Measurements from ENCODE around the gene UHMK1.

The UHMK1 gene

DNA sequence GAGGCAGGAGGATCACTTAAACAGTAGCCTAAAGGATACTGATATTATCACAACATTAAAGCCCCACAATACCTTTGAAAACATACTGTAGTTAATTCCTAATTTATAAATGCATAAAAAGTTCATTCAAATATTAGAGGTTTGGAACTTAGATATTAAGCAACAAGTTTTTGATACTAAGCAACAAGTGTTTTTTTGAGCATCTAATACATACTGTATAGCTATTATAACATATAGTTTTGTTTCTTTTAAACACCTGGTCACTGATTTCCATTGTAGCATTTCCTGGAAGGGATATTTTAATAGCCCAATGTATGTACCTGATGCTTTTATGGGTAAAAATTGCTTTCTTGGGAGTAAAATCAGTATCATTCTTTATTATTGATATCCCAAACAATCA is 4.5 kb downstream of the UHMK1 start:
- TF ChIP-seq, protein P1, sequence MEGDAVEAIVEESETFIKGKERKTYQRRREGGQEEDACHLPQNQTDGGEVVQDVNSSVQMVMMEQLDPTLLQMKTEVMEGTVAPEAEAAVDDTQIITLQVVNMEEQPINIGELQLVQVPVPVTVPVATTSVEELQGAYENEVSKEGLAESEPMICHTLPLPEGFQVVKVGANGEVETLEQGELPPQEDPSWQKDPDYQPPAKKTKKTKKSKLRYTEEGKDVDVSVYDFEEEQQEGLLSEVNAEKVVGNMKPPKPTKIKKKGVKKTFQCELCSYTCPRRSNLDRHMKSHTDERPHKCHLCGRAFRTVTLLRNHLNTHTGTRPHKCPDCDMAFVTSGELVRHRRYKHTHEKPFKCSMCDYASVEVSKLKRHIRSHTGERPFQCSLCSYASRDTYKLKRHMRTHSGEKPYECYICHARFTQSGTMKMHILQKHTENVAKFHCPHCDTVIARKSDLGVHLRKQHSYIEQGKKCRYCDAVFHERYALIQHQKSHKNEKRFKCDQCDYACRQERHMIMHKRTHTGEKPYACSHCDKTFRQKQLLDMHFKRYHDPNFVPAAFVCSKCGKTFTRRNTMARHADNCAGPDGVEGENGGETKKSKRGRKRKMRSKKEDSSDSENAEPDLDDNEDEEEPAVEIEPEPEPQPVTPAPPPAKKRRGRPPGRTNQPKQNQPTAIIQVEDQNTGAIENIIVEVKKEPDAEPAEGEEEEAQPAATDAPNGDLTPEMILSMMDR (IDR thresholded peaks at IDR 0.05; ENCODE audit: low read depth, low read length): no peak
- Histone ChIP-seq H3K36me3 (peaks cover 61% of the 10 kb centered on the region), H3K4me3 (ENCODE audit: low read depth, low read length) (no peak overlapping the region), H3K4me1 (no peaks in the 10 kb centered on the region), H3K9me3 (no peaks in the 10 kb centered on the region), H3K27me3 (no peaks in the 10 kb centered on the region)
- no peak for DNase-seq

DNA sequence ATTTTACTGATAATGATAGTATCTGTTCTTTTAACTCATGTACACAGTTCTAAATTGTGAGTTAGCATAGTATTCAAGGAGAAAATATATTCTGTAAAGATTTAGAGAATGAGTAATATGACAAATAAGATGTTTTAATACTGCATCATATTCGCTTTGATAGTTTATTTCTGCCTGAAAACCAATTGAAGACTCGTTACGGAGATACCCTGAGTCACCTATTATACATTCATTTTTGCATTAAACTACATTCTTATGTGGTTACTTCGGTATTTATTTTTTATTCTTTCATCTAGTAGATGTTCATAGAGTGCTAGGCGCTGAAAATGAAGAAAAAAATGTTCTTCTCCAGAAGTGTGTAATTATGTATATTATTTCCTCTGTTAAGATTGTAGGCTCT is 5.3 kb downstream of the UHMK1 start:
- DNase-seq: no peak
- H3K4me1 ChIP-seq: no peaks in the 10 kb centered on the region
- peaks cover 60% of the 10 kb centered on the region for H3K36me3 ChIP-seq
- no peaks in the 10 kb centered on the region for H3K27me3 ChIP-seq
- TF ChIP-seq, protein P1 (IDR thresholded peaks at IDR 0.05; ENCODE audit: low read depth, low read length): no peak
- no peaks in the 10 kb centered on the region for H3K9me3 ChIP-seq
- H3K4me3 ChIP-seq (ENCODE audit: low read depth, low read length): no peak overlapping the region

DNA sequence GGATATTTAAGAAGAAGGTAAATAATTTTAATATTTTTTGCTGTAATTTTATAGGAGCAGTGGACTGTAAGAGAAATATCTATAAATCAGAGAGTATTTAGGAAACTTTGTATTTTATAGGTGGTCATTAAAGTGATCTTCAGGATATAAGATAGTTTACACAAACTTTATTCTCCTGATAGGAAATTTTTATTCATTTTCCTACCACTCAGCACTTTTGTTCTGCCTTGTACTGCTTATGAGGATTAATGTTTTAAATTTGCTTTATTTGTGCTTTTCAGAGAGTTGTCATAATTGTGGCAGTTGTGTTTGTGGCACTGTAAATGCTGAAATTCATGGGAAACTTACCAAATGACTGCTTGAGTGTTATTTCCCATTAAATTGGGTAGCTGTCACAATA is 29.7 kb downstream of the UHMK1 start:
- DNase-seq: no peak
- TF ChIP-seq, protein P1 (IDR thresholded peaks at IDR 0.05; ENCODE audit: low read depth, low read length): no peak
- Histone ChIP-seq H3K36me3 (peaks cover 15% of the 10 kb centered on the region), H3K4me1 (no peaks in the 10 kb centered on the region), H3K4me3 (ENCODE audit: low read depth, low read length) (no peak overlapping the region), H3K9me3 (no peaks in the 10 kb centered on the region), H3K27me3 (no peaks in the 10 kb centered on the region)

DNA sequence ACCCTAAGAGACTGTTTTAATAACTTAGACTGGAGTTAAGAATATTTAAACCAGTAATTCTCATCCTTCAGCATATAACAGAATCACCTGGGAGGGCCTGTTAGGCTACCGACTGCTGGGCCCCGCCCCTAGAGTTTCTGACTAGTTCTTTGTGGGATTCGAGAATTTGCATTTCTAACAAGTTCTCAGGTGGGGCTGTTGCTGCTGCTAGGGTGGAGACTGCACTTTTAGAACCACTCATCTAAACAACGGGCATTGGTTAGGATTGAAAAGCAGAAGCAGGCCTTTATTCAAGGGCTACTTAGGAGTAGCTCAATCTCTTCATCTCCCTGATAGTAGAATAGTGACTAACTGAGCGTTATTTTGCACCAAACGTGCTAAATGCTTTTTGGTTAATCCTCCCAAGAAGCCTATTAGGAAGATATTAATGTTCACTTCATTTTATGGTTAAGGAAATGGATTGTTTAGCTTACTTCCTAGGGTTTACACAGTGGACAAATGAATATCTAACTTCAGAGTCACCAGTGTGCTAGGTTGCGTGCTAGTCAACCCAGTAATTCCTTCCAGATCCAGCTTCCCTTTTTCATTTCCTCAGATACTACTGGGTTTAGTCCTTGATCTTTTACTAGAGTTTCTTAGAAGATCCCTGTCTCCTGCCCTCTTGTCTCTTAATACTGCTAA is 32.8 kb downstream of the UHMK1 start:
- TF ChIP-seq, protein P1 (IDR thresholded peaks at IDR 0.05; ENCODE audit: low read depth, low read length): no peak
- H3K36me3 ChIP-seq: peaks cover 3% of the 10 kb centered on the region; the same call in 1 of the 2 replicates
- no peak overlapping the region for H3K4me3 ChIP-seq (ENCODE audit: low read depth, low read length)
- no peaks in the 10 kb centered on the region for H3K9me3 ChIP-seq
- H3K4me1 ChIP-seq: no peaks in the 10 kb centered on the region
- H3K27me3 ChIP-seq: no peaks in the 10 kb centered on the region
- DNase-seq: no peak

DNA sequence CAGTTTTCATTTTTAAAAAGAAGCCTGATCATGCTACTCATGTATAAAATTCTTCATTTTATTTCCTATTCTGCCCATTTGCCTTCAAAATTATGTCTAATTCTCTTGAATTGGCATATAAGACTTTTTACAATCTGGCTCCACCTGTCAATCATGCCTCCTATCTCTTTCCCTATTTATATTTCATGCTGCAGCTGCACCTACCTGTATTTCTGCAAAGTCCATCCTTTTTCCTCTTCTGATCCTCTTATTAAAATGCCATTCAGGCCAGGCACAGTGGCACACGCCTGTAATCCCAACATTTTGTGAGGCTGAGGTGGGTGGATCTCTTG is 33.3 kb downstream of the UHMK1 start:
- H3K4me1 ChIP-seq: no peaks in the 10 kb centered on the region
- H3K27me3 ChIP-seq: no peaks in the 10 kb centered on the region
- no peaks in the 10 kb centered on the region for H3K9me3 ChIP-seq
- TF ChIP-seq, protein P1 (IDR thresholded peaks at IDR 0.05; ENCODE audit: low read depth, low read length): no peak
- peaks cover 3% of the 10 kb centered on the region; the same call in 1 of the 2 replicates for H3K36me3 ChIP-seq
- no peak overlapping the region for H3K4me3 ChIP-seq (ENCODE audit: low read depth, low read length)
- no peak for DNase-seq

DNA sequence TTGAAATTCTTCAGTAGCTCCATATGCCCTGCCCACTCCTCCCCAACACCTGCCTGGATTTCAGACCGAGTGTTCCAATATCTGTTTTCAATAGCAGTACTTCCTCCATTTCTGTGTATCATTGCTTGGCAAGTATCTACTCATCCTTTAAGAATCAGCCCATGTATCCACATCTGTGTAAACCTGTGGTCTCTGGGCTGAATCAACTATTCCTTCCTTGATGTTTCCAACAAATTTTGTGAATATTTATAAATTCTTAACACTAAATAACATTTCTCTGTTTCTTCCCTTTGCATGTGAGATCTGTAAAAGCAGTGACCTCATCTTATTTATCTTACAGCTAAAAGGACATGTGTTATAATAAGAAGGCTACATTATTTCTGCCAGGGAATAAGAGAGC is 37.9 kb downstream of the UHMK1 start:
- DNase-seq: no peak
- TF ChIP-seq, protein P1 (IDR thresholded peaks at IDR 0.05; ENCODE audit: low read depth, low read length): no peak
- H3K9me3 ChIP-seq: no peaks in the 10 kb centered on the region
- H3K36me3 ChIP-seq: no peaks in the 10 kb centered on the region
- no peaks in the 10 kb centered on the region for H3K4me1 ChIP-seq
- no peak overlapping the region for H3K4me3 ChIP-seq (ENCODE audit: low read depth, low read length)
- H3K27me3 ChIP-seq: no peaks in the 10 kb centered on the region
